ENCODE data around the gene GOLGA6A.

GRCh38 chr15:74036271-74037170 lies 45.8 kb downstream of the GOLGA6A start:
- TF ChIP-seq EZH2phosphoT487 (IDR thresholded peaks at IDR 0.05; ENCODE audit: insufficient read depth, low read depth), result no peak
- no peak for TF ChIP-seq EZH2 (IDR thresholded peaks at IDR 0.05; ENCODE audit: insufficient read depth, poor library complexity, severe bottlenecking)

Data from GM23248 (cell line).